Measurements from ENCODE around the gene RAB11FIP3. TPM values are rescaled to one million over a fixed set of nuclear protein-coding genes. Genes with fewer than 3 reads are reported as not detected.

The RAB11FIP3 gene
- total RNA-seq, 1 experiment from 2014 or later = 37.1 TPM

GRCh38 chr16:521381-522210 lies 96.1 kb downstream of the RAB11FIP3 start:
- H3K27ac Mint-ChIP-seq = no peak overlapping the region
- Histone ChIP-seq H3K4me2 (ENCODE audit: insufficient read depth, insufficient read length, low read length) (no peak overlapping the region), H4K8ac (replicated peaks; ENCODE audit: insufficient read length, low read depth, low read length) (no peak overlapping the region), H3K18ac (ENCODE audit: insufficient read length, low read depth, low read length) (no peak overlapping the region), H2AFZ (ENCODE audit: low read length) (no peak overlapping the region), H3T11ph (ENCODE audit: low read length) (no peak overlapping the region), H4K20me1 (ENCODE audit: control insufficient read depth, insufficient read depth, insufficient read length) (no peaks in the 10 kb centered on the region), H3K23me2 (ENCODE audit: insufficient read length, low read depth, low read length, poor library complexity, severe bottlenecking) (peaks cover 2% of the 10 kb centered on the region), H3K27ac (ENCODE audit: insufficient read length, low read depth, low read length) (no peak overlapping the region), H3K79me2 (ENCODE audit: insufficient read depth, low read length) (no peaks in the 10 kb centered on the region; the same call in 1 of the 2 replicates), H3K79me1 (ENCODE audit: insufficient read depth, low read depth, low read length, poor library complexity, severe bottlenecking) (no peaks in the 10 kb centered on the region), H3K9me3 (ENCODE audit: control insufficient read depth, low read depth, low read length) (no peaks in the 10 kb centered on the region), H3K56ac (ENCODE audit: insufficient read length, low read depth, low read length) (no peak overlapping the region), H2BK15ac (ENCODE audit: low read depth, low read length) (no peak overlapping the region), H3K27me3 (ENCODE audit: insufficient read depth, low read length) (no peaks in the 10 kb centered on the region), H2BK120ac (ENCODE audit: low read depth, low read length, poor library complexity, severe bottlenecking) (no peak overlapping the region), H2BK12ac (ENCODE audit: insufficient read length, low read depth, low read length) (no peak overlapping the region), H4K91ac (ENCODE audit: insufficient read length, low read depth, low read length) (no peak overlapping the region), H2AK5ac (ENCODE audit: insufficient read length, low read length) (no peak overlapping the region), H3K14ac (ENCODE audit: insufficient read depth, low read length) (no peak overlapping the region), H3K23ac (ENCODE audit: insufficient read length, low read depth, low read length) (no peak overlapping the region), H4K5ac (ENCODE audit: insufficient read length, low read depth, low read length) (no peak overlapping the region), H3K9ac (ENCODE audit: extremely low read depth, insufficient read length, low read length) (no peak overlapping the region), H2BK5ac (ENCODE audit: insufficient read length, low read length) (no peak overlapping the region), H3K4ac (ENCODE audit: low read depth, low read length) (no peak overlapping the region), H2BK20ac (ENCODE audit: low read depth, low read length, poor library complexity, severe bottlenecking) (no peak overlapping the region), H3K4me1 (ENCODE audit: insufficient read depth, low read length) (no peaks in the 10 kb centered on the region)
- peaks cover 6 to 7% of the 10 kb centered on the region in 2 experiments for H3K4me1 Mint-ChIP-seq
- H3K36me3 Mint-ChIP-seq (ENCODE audit: insufficient read depth in 1 of 3, low read depth in 3 of 3) = peaks cover 0 to 20% (median 16%) of the 10 kb centered on the region in 3 experiments; a peak in 5 of 7 replicates
- peak; percentile 75 for TF ChIP-seq CTCF (conservative IDR thresholded peaks at IDR 0.05)
- no peak overlapping the region for H3K4me3 Mint-ChIP-seq
- H3K27me3 Mint-ChIP-seq (ENCODE audit: low read depth) = no peaks in the 10 kb centered on the region; the same call in 1 of the 2 replicates
- H3K9me3 Mint-ChIP-seq = no peaks in the 10 kb centered on the region
- WGBS (ENCODE audit: extremely low coverage, insufficient read length, low lambda C conversion rate) = no CpG with 5 or more reads among the region's 34 CpGs
- DNase-seq = peak; percentile 86
